Neural crest cell (in vitro differentiated cells): ENCODE measurements around the gene IDH3B. TPM values are rescaled to one million over a fixed set of nuclear protein-coding genes. Genes with fewer than 3 reads are reported as not detected.

Experiments used
- DNase-seq: peaks from one replicate; pipeline ENCODE4 v3.0.0; 2021; ENCODE audit warnings: low read depth, mixed read lengths, low spot score
- H3K27ac Mint-ChIP-seq: one replicate; pipeline ENCODE4 v1.8.0; 2021; ENCODE audit warnings: mild to moderate bottlenecking, mixed read lengths; ENCODE audit not compliant: unreplicated experiment
- H3K27me3 Mint-ChIP-seq: 2 replicates; pipeline ENCODE4 v1.8.0; 2021; ENCODE audit warnings: low read depth, mild to moderate bottlenecking, mixed read lengths
- H3K36me3 Mint-ChIP-seq: 2 replicates; pipeline ENCODE4 v1.8.0; 2021; ENCODE audit warnings: low read depth, mild to moderate bottlenecking, mixed read lengths
- H3K4me1 Mint-ChIP-seq: 2 replicates; pipeline ENCODE4 v1.8.0; 2021; ENCODE audit warnings: mixed read lengths
- H3K4me3 Mint-ChIP-seq: one replicate; pipeline ENCODE4 v1.8.0; 2021; ENCODE audit warnings: mild to moderate bottlenecking, mixed read lengths
- H3K9me3 Mint-ChIP-seq: 2 replicates; pipeline ENCODE4 v1.8.0; 2021; ENCODE audit warnings: mixed read lengths
- CTCF ChIP-seq: fragments of 200-600 bp; sonication (generic); conservative IDR thresholded peaks from 2 replicates; pipeline ENCODE4 v1.5.0; 2021; ENCODE audit warnings: antibody characterized with exemption, mild to moderate bottlenecking
- total RNA-seq: library from RNA; stranded (reverse); gene quantifications from 2 replicates; pipeline ENCODE4 v1.2.1, GENCODE V29; 2021

Gene IDH3B
- total RNA-seq, 1 donor from 2014 or later, result 100 TPM

- Mint-ChIP-seq H3K9me3 (no peaks in the 10 kb centered on the region), H3K4me3 (no peak overlapping the region), H3K36me3 (peaks cover 5% of the 10 kb centered on the region), H3K27ac (no peak overlapping the region), H3K4me1 (peaks cover 22% of the 10 kb centered on the region), H3K27me3 (peaks cover 74% of the 10 kb centered on the region)
- TF ChIP-seq CTCF, result no peak
- peak; percentile 36 for DNase-seq
These were observed 29.4 kb upstream of the IDH3B start for GRCh38 chr20:2693286-2694007.

GRCh38 chr20:2692886-2693285 is 28.9 kb upstream of the IDH3B start:
- Mint-ChIP-seq H3K9me3 (no peaks in the 10 kb centered on the region), H3K36me3 (peaks cover 5% of the 10 kb centered on the region), H3K27me3 (peaks cover 77% of the 10 kb centered on the region), H3K27ac (no peak overlapping the region), H3K4me3 (no peak overlapping the region), H3K4me1 (peaks cover 28% of the 10 kb centered on the region)
- DNase-seq, result no peak
- TF ChIP-seq CTCF, result no peak

- H3K27ac Mint-ChIP-seq, result peak within 1 kb of the TSS; percentile 48
- peak; percentile 22 for DNase-seq
- TF ChIP-seq CTCF, result no peak
- H3K4me1 Mint-ChIP-seq, result peaks cover 32% of the 10 kb centered on the region
- H3K4me3 Mint-ChIP-seq, result peak within 1 kb of the TSS; percentile 89
- peaks cover 5% of the 10 kb centered on the region for H3K36me3 Mint-ChIP-seq
- H3K9me3 Mint-ChIP-seq, result no peaks in the 10 kb centered on the region
- H3K27me3 Mint-ChIP-seq, result peaks cover 81% of the 10 kb centered on the region
These were observed 28.2 kb upstream of the IDH3B start, which contains the start of gene EBF4 for GRCh38 chr20:2692036-2692885. EBF4 (plus strand) TSS chr20:2692780; CDS start chr20:2693646, 866 bp downstream.

- Mint-ChIP-seq H3K9me3 (no peaks in the 10 kb centered on the region), H3K27ac (peak overlapping the region; percentile 48), H3K27me3 (peaks cover 82% of the 10 kb centered on the region), H3K4me1 (peaks cover 32% of the 10 kb centered on the region), H3K36me3 (peaks cover 5% of the 10 kb centered on the region), H3K4me3 (peak overlapping the region; percentile 89)
- TF ChIP-seq CTCF, result no peak
- no peak for DNase-seq
These were observed 27.6 kb upstream of the IDH3B start for GRCh38 chr20:2691663-2692035.

- TF ChIP-seq CTCF, result no peak
- Mint-ChIP-seq H3K4me3 (peak overlapping the region; percentile 89), H3K4me1 (peaks cover 32% of the 10 kb centered on the region), H3K27me3 (peaks cover 82% of the 10 kb centered on the region), H3K9me3 (no peaks in the 10 kb centered on the region), H3K36me3 (peaks cover 5% of the 10 kb centered on the region), H3K27ac (no peak overlapping the region)
- DNase-seq, result no peak
These were observed 27.1 kb upstream of the IDH3B start for GRCh38 chr20:2691127-2691526.
